HG03103 (cell line): ENCODE results near the gene INSRR.

Experiments
- ATAC-seq: cut with Tn5 transposase; IDR thresholded peaks from one replicate; pipeline ENCODE4 v1.9.1; 2021; ENCODE audit warnings: low read depth; ENCODE audit not compliant: unreplicated experiment

The INSRR gene

GRCh38 chr1:156809281-156809680, 49.6 kb downstream of the INSRR start:
- no peak for ATAC-seq

GRCh38 chr1:156808186-156809030, 50.5 kb downstream of the INSRR start:
- ATAC-seq, result no peak

GRCh38 chr1:156807627-156808026, 51.3 kb downstream of the INSRR start:
- no peak for ATAC-seq

- ATAC-seq, result no peak
Observed at GRCh38 chr1:156806512-156807440, 52.1 kb downstream of the INSRR start.

- ATAC-seq, result no peak
Observed at GRCh38 chr1:156805766-156806511, 53.0 kb downstream of the INSRR start.

GRCh38 chr1:156804572-156805243, 54.2 kb downstream of the INSRR start:
- no peak for ATAC-seq

- ATAC-seq, result no peak
Observed at GRCh38 chr1:156804026-156804425, 54.9 kb downstream of the INSRR start.

GRCh38 chr1:156803086-156803851, 55.6 kb downstream of the INSRR start:
- no peak for ATAC-seq

- no peak for ATAC-seq
Observed at GRCh38 chr1:156802421-156802935, 56.4 kb downstream of the INSRR start.

GRCh38 chr1:156801409-156802121, 57.4 kb downstream of the INSRR start:
- no peak for ATAC-seq

- ATAC-seq, result no peak
Observed at GRCh38 chr1:156797212-156797871, 61.6 kb downstream of the INSRR start.

GRCh38 chr1:156796340-156797097, 62.4 kb downstream of the INSRR start:
- ATAC-seq, result no peak

- no peak for ATAC-seq
Observed at GRCh38 chr1:156795787-156796186, 63.1 kb downstream of the INSRR start.

- no peak for ATAC-seq
Observed at GRCh38 chr1:156795374-156795733, 63.6 kb downstream of the INSRR start.

GRCh38 chr1:156794506-156795373, 64.2 kb downstream of the INSRR start:
- ATAC-seq, result no peak
